ENCODE results near the gene TNNT1. TPM values are rescaled to one million over a fixed set of nuclear protein-coding genes. Genes with fewer than 3 reads are reported as not detected.
A peak's percentile ranks its signal among the peaks of the same experiment; 100 is the strongest.

TNNT1 gene
- total RNA-seq, 1 donor from 2014 or later, result 2.8 TPM

DNA sequence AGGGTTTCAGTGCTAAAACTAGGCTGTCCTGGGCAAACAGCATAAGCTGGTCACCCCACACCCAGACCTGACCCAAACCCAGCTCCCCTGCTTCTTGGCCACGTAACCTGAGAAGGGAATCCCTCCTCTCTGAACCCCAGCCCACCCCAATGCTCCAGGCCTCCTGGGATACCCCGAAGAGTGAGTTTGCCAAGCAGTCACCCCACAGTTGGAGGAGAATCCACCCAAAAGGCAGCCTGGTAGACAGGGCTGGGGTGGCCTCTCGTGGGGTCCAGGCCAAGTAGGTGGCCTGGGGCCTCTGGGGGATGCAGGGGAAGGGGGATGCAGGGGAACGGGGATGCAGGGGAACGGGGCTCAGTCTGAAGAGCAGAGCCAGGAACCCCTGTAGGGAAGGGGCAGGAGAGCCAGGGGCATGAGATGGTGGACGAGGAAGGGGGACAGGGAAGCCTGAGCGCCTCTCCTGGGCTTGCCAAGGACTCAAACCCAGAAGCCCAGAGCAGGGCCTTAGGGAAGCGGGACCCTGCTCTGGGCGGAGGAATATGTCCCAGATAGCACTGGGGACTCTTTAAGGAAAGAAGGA is 34.4 kb downstream of the TNNT1 start:
- Mint-ChIP-seq H3K27ac (ENCODE audit: unreplicated experiment) (no peak overlapping the region), H3K4me3 (ENCODE audit: unreplicated experiment) (peak overlapping the region; percentile 73), H3K9me3 (ENCODE audit: unreplicated experiment) (no peaks in the 10 kb centered on the region), H3K36me3 (ENCODE audit: low read depth, unreplicated experiment) (peaks cover 17% of the 10 kb centered on the region), H3K4me1 (ENCODE audit: unreplicated experiment) (peaks cover 23% of the 10 kb centered on the region), H3K27me3 (ENCODE audit: unreplicated experiment) (peaks cover 29% of the 10 kb centered on the region)
- no peak for DNase-seq (ENCODE audit: low spot score)
- TF ChIP-seq, protein P1, sequence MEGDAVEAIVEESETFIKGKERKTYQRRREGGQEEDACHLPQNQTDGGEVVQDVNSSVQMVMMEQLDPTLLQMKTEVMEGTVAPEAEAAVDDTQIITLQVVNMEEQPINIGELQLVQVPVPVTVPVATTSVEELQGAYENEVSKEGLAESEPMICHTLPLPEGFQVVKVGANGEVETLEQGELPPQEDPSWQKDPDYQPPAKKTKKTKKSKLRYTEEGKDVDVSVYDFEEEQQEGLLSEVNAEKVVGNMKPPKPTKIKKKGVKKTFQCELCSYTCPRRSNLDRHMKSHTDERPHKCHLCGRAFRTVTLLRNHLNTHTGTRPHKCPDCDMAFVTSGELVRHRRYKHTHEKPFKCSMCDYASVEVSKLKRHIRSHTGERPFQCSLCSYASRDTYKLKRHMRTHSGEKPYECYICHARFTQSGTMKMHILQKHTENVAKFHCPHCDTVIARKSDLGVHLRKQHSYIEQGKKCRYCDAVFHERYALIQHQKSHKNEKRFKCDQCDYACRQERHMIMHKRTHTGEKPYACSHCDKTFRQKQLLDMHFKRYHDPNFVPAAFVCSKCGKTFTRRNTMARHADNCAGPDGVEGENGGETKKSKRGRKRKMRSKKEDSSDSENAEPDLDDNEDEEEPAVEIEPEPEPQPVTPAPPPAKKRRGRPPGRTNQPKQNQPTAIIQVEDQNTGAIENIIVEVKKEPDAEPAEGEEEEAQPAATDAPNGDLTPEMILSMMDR (IDR thresholded peaks at IDR 0.05; ENCODE audit: unreplicated experiment), result no peak

DNA sequence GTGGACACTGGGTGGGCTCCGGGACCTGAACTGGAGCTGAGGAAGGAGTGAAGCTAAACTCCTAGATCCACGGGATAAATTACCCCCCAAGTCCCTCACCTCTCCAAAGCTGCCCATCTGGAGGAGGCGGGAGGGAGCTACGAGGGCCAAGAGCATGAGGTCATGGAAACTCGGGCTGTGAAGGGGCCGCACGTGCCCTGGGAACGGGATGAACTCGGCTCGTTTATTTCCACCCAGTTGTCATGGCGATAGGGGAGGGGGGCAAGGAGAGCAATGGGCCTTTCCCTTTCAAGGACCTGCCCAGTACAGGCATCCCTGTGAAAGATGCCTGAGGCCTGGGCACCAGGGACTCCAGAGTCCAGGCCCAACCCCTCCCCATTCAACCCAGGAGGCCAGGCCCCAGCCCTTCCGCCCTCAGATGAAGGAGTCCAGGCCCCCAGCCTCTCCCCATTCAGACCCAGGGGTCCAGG is 35.4 kb downstream of the TNNT1 start:
- Mint-ChIP-seq H3K27me3 (ENCODE audit: unreplicated experiment) (peaks cover 28% of the 10 kb centered on the region), H3K27ac (ENCODE audit: unreplicated experiment) (peak overlapping the region; percentile 80), H3K4me1 (ENCODE audit: unreplicated experiment) (peaks cover 22% of the 10 kb centered on the region), H3K36me3 (ENCODE audit: low read depth, unreplicated experiment) (peaks cover 22% of the 10 kb centered on the region), H3K9me3 (ENCODE audit: unreplicated experiment) (no peaks in the 10 kb centered on the region), H3K4me3 (ENCODE audit: unreplicated experiment) (no peak overlapping the region)
- DNase-seq (ENCODE audit: low spot score), result peak; percentile 77
- TF ChIP-seq, protein P1 (IDR thresholded peaks at IDR 0.05; ENCODE audit: unreplicated experiment), result no peak

DNA sequence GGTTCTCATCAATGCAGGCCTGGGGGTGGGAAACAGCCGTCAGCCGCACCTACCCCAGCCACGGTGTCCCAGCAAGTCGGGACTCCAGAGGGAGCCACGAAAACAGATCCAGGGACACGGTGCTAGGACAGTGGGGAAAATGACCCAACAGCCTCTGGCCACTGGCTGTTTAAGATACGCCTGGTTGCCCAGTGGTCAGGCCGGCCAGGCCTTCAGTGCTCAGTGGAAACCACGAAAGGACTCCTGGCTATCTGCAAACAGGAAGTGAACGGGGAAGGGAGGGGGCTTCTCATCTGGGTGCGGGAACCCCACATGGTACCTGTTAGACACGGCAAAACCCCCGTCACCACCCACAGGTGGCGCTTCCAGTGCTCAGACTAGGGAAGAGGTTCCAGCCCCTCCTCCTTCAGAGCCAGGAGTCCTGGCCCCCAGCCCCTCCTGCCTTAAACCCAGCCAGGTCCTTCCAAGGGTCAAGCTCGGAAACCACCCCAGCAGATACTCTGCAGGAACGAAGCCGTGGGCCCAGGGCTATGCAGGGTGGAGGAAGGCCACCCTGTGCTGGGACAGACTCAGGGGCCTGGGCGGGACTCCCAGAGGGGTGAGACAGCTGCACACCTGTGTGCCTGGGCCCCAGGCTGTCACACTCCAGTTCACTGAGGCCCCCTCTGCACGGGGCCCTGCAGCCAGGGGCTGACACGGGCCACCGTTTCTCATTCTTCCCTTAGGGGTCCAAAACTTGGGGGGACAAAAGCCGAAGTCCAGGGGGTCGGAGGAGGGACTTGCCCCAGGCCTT is 36.0 kb downstream of the TNNT1 start:
- Mint-ChIP-seq H3K4me3 (ENCODE audit: unreplicated experiment) (no peak overlapping the region), H3K27ac (ENCODE audit: unreplicated experiment) (peak overlapping the region; percentile 80), H3K9me3 (ENCODE audit: unreplicated experiment) (no peaks in the 10 kb centered on the region), H3K27me3 (ENCODE audit: unreplicated experiment) (peaks cover 28% of the 10 kb centered on the region), H3K36me3 (ENCODE audit: low read depth, unreplicated experiment) (peaks cover 25% of the 10 kb centered on the region), H3K4me1 (ENCODE audit: unreplicated experiment) (peaks cover 22% of the 10 kb centered on the region)
- TF ChIP-seq, protein P1 (IDR thresholded peaks at IDR 0.05; ENCODE audit: unreplicated experiment), result no peak
- DNase-seq (ENCODE audit: low spot score), result no peak

DNA sequence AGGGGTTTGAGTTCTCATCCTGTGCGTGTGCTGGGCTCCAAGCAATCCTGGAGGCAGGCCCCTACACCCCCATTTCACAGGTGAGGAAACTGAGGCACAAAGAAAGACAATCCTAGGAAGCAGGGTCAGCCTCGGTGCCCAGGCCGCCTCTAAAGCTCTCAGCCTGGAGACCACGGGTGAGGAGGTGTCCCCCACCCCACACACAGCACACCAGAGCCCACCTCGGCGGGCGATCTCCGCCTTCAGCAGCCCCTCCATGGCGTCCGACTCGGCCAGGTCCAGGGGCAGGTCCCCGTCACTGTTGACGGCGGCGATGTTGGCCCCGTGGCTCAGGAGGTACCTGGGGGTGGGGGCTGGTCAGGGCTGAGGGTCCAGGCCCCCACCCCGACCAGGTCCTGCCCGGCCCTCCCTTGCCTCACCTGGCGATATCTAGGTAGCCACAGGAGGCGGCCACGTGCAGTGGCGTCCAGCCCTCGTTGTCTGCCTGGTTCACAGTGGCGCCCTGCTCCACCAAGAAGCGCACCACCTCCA is 36.7 kb downstream of the TNNT1 start:
- Mint-ChIP-seq H3K4me3 (ENCODE audit: unreplicated experiment) (no peak overlapping the region), H3K9me3 (ENCODE audit: unreplicated experiment) (no peaks in the 10 kb centered on the region), H3K4me1 (ENCODE audit: unreplicated experiment) (peaks cover 22% of the 10 kb centered on the region), H3K27ac (ENCODE audit: unreplicated experiment) (peak overlapping the region; percentile 74), H3K27me3 (ENCODE audit: unreplicated experiment) (peaks cover 27% of the 10 kb centered on the region), H3K36me3 (ENCODE audit: low read depth, unreplicated experiment) (peaks cover 25% of the 10 kb centered on the region)
- TF ChIP-seq, protein P1 (IDR thresholded peaks at IDR 0.05; ENCODE audit: unreplicated experiment), result no peak
- DNase-seq (ENCODE audit: low spot score), result no peak

Data from endothelial cell (in vitro differentiated cells).